HCT116 (cell line): Measurements from ENCODE around the gene IL23A. TPM values are rescaled to one million over a fixed set of nuclear protein-coding genes. Genes with fewer than 3 reads are reported as not detected.
A peak's percentile ranks its signal among the peaks of the same experiment; 100 is the strongest.

Experiments
- ATAC-seq: fragments of 200-7000 bp; cut with Tn5 transposase; 2 replicates; pipeline ENCODE4 v1.9.1; 2020; ENCODE audit warnings: mild to moderate bottlenecking, moderate library complexity
- BruUV-seq: library from RNA; stranded (reverse); fragments of 400-500 nt; replicated peaks from 2 replicates; lab custom pipeline; 2021; lab: Mats Ljungman, UMichigan
- CTCF ChIA-PET: fragments of 300-600 bp; sonication (Branson Sonifier 250); formaldehyde crosslinking; loops from one replicate; lab custom pipeline; 2021; ENCODE audit warnings: antibody characterized with exemption; lab: Charles Lee
- POLR2A ChIA-PET: fragments of 300-600, 350-600 bp; sonication (Branson Sonifier 250); formaldehyde crosslinking; loops from one replicate; lab custom pipeline; 2021; ENCODE audit warnings: antibody characterized with exemption; lab: Charles Lee
- RAD21 ChIA-PET, 2 experiments: fragments of 300-600 bp; sonication (Branson Sonifier 250); formaldehyde crosslinking; loops; one replicate each; lab custom pipeline; 2023; ENCODE audit warnings: low total read pairs in 2 of 2; ENCODE audit not compliant: uncharacterized antibody in 2 of 2, unreplicated experiment in 2 of 2, low non-redundant PET in 1 of 2; lab: Charles Lee
- DNase-seq: peaks from one replicate; pipeline ENCODE4 v3.0.0-alpha.2; 2010; ENCODE audit warnings: low read depth, low spot score
- H2AFZ ChIP-seq: fragments of 200-600 bp; shearing (Covaris generic), sonication (generic); 2 replicates; pipeline ENCODE4 v1.6.1; 2017; ENCODE audit warnings: low read depth, mixed run types, mixed read lengths, antibody characterized with exemption, low read length; ENCODE audit not compliant: poor library complexity, severe bottlenecking
- H3K27ac ChIP-seq: 2 replicates; pipeline ENCODE4 v1.5.1; 2012; ENCODE audit warnings: low read depth, low read length
- H3K27me3 ChIP-seq: fragments of 200-600 bp; sonication (generic); 2 replicates; pipeline ENCODE4 v1.6.1; 2016; ENCODE audit warnings: mixed run types, low read length, mixed read lengths; ENCODE audit not compliant: insufficient read depth
- H3K36me3 ChIP-seq, 2 experiments: fragments of 200-500 bp in 1 of 2; fragments of 200-600 bp in 1 of 2; sonication (Bioruptor generic) in 1 of 2; sonication (generic) in 1 of 2; 2 replicates each; pipeline versions ENCODE4 v1.5.1 to v1.6.1; 2014 to 2016; ENCODE audit warnings: low read length in 2 of 2, inconsistent platforms in 1 of 2, mixed read lengths in 1 of 2, mixed run types in 1 of 2; ENCODE audit not compliant: insufficient read depth in 2 of 2, control insufficient read depth in 1 of 2
- H3K4me1 ChIP-seq, 2 experiments: fragments of 200-600 bp in 1 of 2; sonication (generic) in 1 of 2; 2 replicates each; pipeline versions ENCODE4 v1.5.1 to v1.6.1; 2012 to 2017; ENCODE audit warnings: low read length in 2 of 2, inconsistent platforms in 1 of 2, mild to moderate bottlenecking in 1 of 2, mixed read lengths in 1 of 2, mixed run types in 1 of 2, moderate library complexity in 1 of 2; ENCODE audit not compliant: insufficient read depth in 2 of 2, control insufficient read depth in 1 of 2
- H3K4me2 ChIP-seq: fragments of 200-600 bp; sonication (generic); 2 replicates; pipeline ENCODE4 v1.6.1; 2017; ENCODE audit warnings: mixed run types, low read length, mixed read lengths
- H3K4me3 ChIP-seq, 2 experiments: fragments of 200-600 bp in 1 of 2; sonication (generic) in 1 of 2; replicated peaks in 1 of 2; 2 replicates each; pipeline ENCODE4 v1.5.1; 2011 to 2016; ENCODE audit warnings: low read length in 2 of 2, control low read depth in 1 of 2, low read depth in 1 of 2, mild to moderate bottlenecking in 1 of 2, mixed read lengths in 1 of 2, mixed run types in 1 of 2
- H3K79me2 ChIP-seq: fragments of 200-600 bp; sonication (generic); 2 replicates; pipeline ENCODE4 v1.6.1; 2017; ENCODE audit warnings: mild to moderate bottlenecking, mixed run types, low read length, moderate library complexity, mixed read lengths; ENCODE audit not compliant: insufficient read depth
- H3K9ac ChIP-seq: fragments of 200-600 bp; sonication (generic); 2 replicates; pipeline ENCODE4 v1.6.1; 2016; ENCODE audit warnings: low read length, mixed read lengths
- H3K9me2 ChIP-seq: fragments of 200-600 bp; sonication (generic), shearing (Covaris generic); 2 replicates; pipeline ENCODE4 v1.6.1; 2017; ENCODE audit warnings: mixed run types, mild to moderate bottlenecking, moderate library complexity; ENCODE audit not compliant: insufficient read depth
- H3K9me3 ChIP-seq, 2 experiments: fragments of 200-500 bp in 1 of 2; fragments of 200-600 bp in 1 of 2; sonication (Bioruptor generic) in 1 of 2; sonication (generic) in 1 of 2; 2 replicates each; pipeline ENCODE4 v1.6.1; 2014 to 2017; ENCODE audit warnings: low read length in 2 of 2, mixed read lengths in 2 of 2, inconsistent platforms in 1 of 2, low read depth in 1 of 2, mild to moderate bottlenecking in 1 of 2, mixed run types in 1 of 2, moderate library complexity in 1 of 2; ENCODE audit not compliant: control insufficient read depth in 1 of 2, insufficient read depth in 1 of 2
- H4K20me1 ChIP-seq: fragments of 200-600 bp; sonication (generic), shearing (Covaris generic); 2 replicates; pipeline ENCODE4 v1.6.1; 2017; ENCODE audit warnings: mixed run types, mild to moderate bottlenecking, moderate library complexity; ENCODE audit not compliant: insufficient read depth
- ATF3 ChIP-seq: IDR thresholded peaks from 2 replicates; pipeline ENCODE4 v1.6.1; 2012
- CBX3 ChIP-seq: IDR thresholded peaks from 2 replicates; pipeline ENCODE4 v1.6.1; 2012; ENCODE audit warnings: low read depth
- CEBPB ChIP-seq: IDR thresholded peaks from 2 replicates; pipeline ENCODE4 v1.6.1; 2012; ENCODE audit warnings: low read depth
- CTCF ChIP-seq, 3 experiments: fragments of 200-600 bp in 1 of 3; sonication (generic) in 1 of 3; IDR thresholded peaks in 2 of 3; conservative IDR thresholded peaks in 1 of 3; 2 replicates each; pipeline ENCODE4 v1.5.1; 2012 to 2017; ENCODE audit warnings: low read depth in 2 of 3, low read length in 2 of 3, antibody characterized with exemption in 1 of 3, borderline replicate concordance in 1 of 3, control low read depth in 1 of 3, mild to moderate bottlenecking in 1 of 3, mixed read lengths in 1 of 3, mixed run types in 1 of 3, moderate library complexity in 1 of 3; ENCODE audit not compliant: insufficient read depth in 1 of 3
- EGR1 ChIP-seq: IDR thresholded peaks from 2 replicates; pipeline ENCODE4 v1.6.1; 2012; ENCODE audit warnings: low read depth
- ELF1 ChIP-seq: IDR thresholded peaks from 2 replicates; pipeline ENCODE4 v1.6.1; 2012; ENCODE audit warnings: low read depth, borderline replicate concordance
- EZH2 ChIP-seq: fragments of 200-600 bp; sonication (generic); IDR thresholded peaks from 2 replicates; pipeline ENCODE4 v1.6.1; 2017; ENCODE audit warnings: antibody characterized with exemption, mixed run types
- EZH2phosphoT487 ChIP-seq: fragments of 200-600 bp; IDR thresholded peaks from 2 replicates; pipeline ENCODE4 v1.6.1; 2018; ENCODE audit warnings: antibody characterized with exemption, borderline replicate concordance
- FOSL1 ChIP-seq: IDR thresholded peaks from 2 replicates; pipeline ENCODE4 v1.6.1; 2012; ENCODE audit warnings: low read depth
- JUND ChIP-seq: IDR thresholded peaks from 2 replicates; pipeline ENCODE4 v1.6.1; 2012
- MAX ChIP-seq: IDR thresholded peaks from 2 replicates; pipeline ENCODE4 v1.6.1; 2012
- POLR2A ChIP-seq: IDR thresholded peaks from 2 replicates; pipeline ENCODE4 v1.7.0; 2011; ENCODE audit warnings: borderline replicate concordance; ENCODE audit not compliant: insufficient read depth, insufficient read length; ENCODE audit errors: extremely low read depth
- POLR2AphosphoS5 ChIP-seq: IDR thresholded peaks from 2 replicates; pipeline ENCODE4 v1.6.1; 2011; ENCODE audit warnings: mild to moderate bottlenecking, low read depth, low read length, moderate library complexity
- REST ChIP-seq: IDR thresholded peaks from 2 replicates; pipeline ENCODE4 v1.6.1; 2012; ENCODE audit warnings: low read depth
- SP1 ChIP-seq: IDR thresholded peaks from 2 replicates; pipeline ENCODE4 v1.6.1; 2012; ENCODE audit warnings: low read depth
- SRF ChIP-seq: IDR thresholded peaks from 2 replicates; pipeline ENCODE4 v1.6.1; 2012; ENCODE audit warnings: low read depth
- TCF7L2 ChIP-seq: IDR thresholded peaks from 2 replicates; pipeline ENCODE4 v1.7.0; 2011; ENCODE audit warnings: borderline replicate concordance, inconsistent platforms; ENCODE audit not compliant: insufficient read depth, insufficient read length; ENCODE audit errors: extremely low read depth
- YY1 ChIP-seq: IDR thresholded peaks from 2 replicates; pipeline ENCODE4 v1.6.1; 2011; ENCODE audit warnings: low read length, low read depth, moderate library complexity, mild to moderate bottlenecking; ENCODE audit not compliant: insufficient replicate concordance; ENCODE audit errors: extremely low read depth
- ZFX ChIP-seq: fragments of 450-650 bp; IDR thresholded peaks from 2 replicates; pipeline ENCODE4 v1.6.1; 2017
- ZNF274 ChIP-seq: fragments of 200-500 bp; sonication (Bioruptor generic); IDR thresholded peaks from 2 replicates; pipeline ENCODE4 v1.6.1; 2014; ENCODE audit warnings: mild to moderate bottlenecking, low read depth, low read length, inconsistent platforms
- intact Hi-C: fragments of 100-400 bp; cut with micrococcal nuclease; formaldehyde crosslinking; loops from 2 replicates; pipeline ENCODE4 v1.10.0; 2022
- total RNA-seq: library from RNA; stranded (reverse); gene quantifications from one replicate; pipeline ENCODE4 v1.2.1, GENCODE V29; 2021; ENCODE audit not compliant: unreplicated experiment

Gene IL23A
- total RNA-seq, 1 experiment from 2014 or later: 0.59 TPM

DNA sequence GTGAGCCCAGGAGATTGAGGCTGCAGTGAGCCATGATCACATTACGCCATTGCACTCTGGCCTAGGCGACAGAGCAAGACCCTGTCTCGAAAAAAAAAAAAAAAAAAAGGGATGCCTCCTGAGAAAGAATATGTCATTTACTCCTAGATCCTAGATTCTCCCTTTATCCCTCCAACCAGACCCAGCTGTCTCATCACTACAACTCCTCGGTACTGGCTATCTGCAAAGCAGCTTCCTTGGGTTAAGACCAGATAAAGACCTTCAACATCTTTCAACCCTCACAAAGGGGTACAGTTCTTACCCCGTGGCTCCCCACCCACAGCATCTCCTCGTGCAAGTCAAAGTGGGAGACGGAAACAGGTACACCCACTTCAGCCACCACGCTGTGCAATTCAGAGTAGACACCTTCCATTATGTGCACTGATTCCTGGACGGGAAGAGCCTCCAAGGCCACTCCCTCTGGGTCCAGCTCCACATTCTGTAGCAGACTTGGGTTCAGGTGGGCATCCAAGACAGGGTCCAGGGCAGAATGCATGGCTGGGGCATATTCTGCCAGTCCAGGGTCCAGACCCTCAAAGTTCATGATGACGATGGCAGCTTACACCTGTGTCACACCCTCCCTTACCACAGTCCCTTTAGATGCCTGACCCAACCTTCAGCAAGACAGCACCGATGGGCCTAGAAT lies 6.0 kb upstream of the IL23A start:
- BruUV-seq: no TSS peak
- CTCF ChIA-PET: interaction anchor here (1.0 to 3.1 kb wide), 2 partner anchors 17 to 27 kb away, joined by 5 to 10 read pairs; partner anchors contain the start of genes CNPY2 and STAT2
- intact Hi-C loops: loop anchor here (5.0 kb wide), 1 partner anchor 130 kb away; no protein-coding TSS in a partner anchor
- Histone ChIP-seq H3K4me2 (peak overlapping the region; percentile 95), H3K36me3 (no peaks in the 10 kb centered on the region), H3K9me2 (no peaks in the 10 kb centered on the region), H3K4me1 (peaks cover 11 to 24% of the 10 kb centered on the region in 2 experiments), H3K4me3 (peak overlapping the region; percentile 68 to 87), H3K27me3 (no peaks in the 10 kb centered on the region), H4K20me1 (no peaks in the 10 kb centered on the region), H3K79me2 (peaks cover 7% of the 10 kb centered on the region), H3K27ac (peak overlapping the region; percentile 66), H3K9ac (peak overlapping the region; percentile 93), H3K9me3 (no peaks in the 10 kb centered on the region), H2AFZ (no peak overlapping the region)
- ATAC-seq (no peak), DNase-seq (no peak)
- RAD21 ChIA-PET: no interaction called here
- POLR2A ChIA-PET: interaction anchor here (1.0 to 2.3 kb wide), 7 partner anchors 9 to 132 kb away, joined by 3 to 20 read pairs (median 4); partner anchors contain the start of genes CNPY2 and STAT2
- TF ChIP-seq MAX (no peak), FOSL1 (no peak), REST (no peak), POLR2AphosphoS5 (no peak), ATF3 (no peak), EZH2phosphoT487 (no peak), CTCF (IDR thresholded peaks at IDR 0.05 in 2 of 3, conservative IDR thresholded peaks at IDR 0.05 in 1 of 3; ENCODE audit: borderline replicate concordance in 1 of 3, insufficient read depth in 1 of 3, low read depth in 2 of 3, low read length in 2 of 3) (no peak), ZNF274 (no peak), TCF7L2 (no peak), JUND (no peak), EZH2 (no peak), EGR1 (no peak), SRF (no peak), ELF1 (no peak), POLR2A (no peak), CBX3 (no peak), CEBPB (no peak), YY1 (no peak), ZFX (no peak), SP1 (no peak)
